ENCODE measurements around the gene HSD11B1L.

GRCh38 chr19:5698635-5699422 is 18.0 kb downstream of the HSD11B1L start:
- TF ChIP-seq CTCF (IDR thresholded peaks at IDR 0.05) (no peak), POLR2A (IDR thresholded peaks at IDR 0.05) (no peak), EP300 (IDR thresholded peaks at IDR 0.05) (no peak)

Data from tibial nerve (tissue), 4 donors.